H1 (cell line): Measurements from ENCODE around the gene TSC22D1. TPM values are rescaled to one million over a fixed set of nuclear protein-coding genes. Genes with fewer than 3 reads are reported as not detected.

Experiments used
- CTCF ChIA-PET: fragments of 300-600 bp; sonication (Branson Sonifier 250); formaldehyde crosslinking; loops from one replicate; lab custom pipeline; 2021; ENCODE audit not compliant: partially characterized antibody; lab: Charles Lee
- POLR2A ChIA-PET: fragments of 300-600 bp; sonication (Branson Sonifier 250); formaldehyde crosslinking; loops from one replicate; lab custom pipeline; 2021; ENCODE audit warnings: inconsistent platforms; ENCODE audit not compliant: partially characterized antibody; lab: Charles Lee
- DNase-seq, 2 experiments: peaks; one replicate each; pipeline versions ENCODE4 v3.0.0 to v3.0.0-alpha.2; 2010 to 2022; ENCODE audit warnings: low spot score in 2 of 2, low read depth in 1 of 2, mixed read lengths in 1 of 2
- FAIRE-seq: peaks from 2 replicates; lab custom pipeline; 2011; peaks lifted over from hg19 to GRCh38; lab: Jason Lieb, UNC
- H2AFZ ChIP-seq: 2 replicates; pipeline ENCODE4 v1.8.1; 2012; ENCODE audit warnings: low read length, inconsistent platforms
- H2AK5ac ChIP-seq: 2 replicates; pipeline ENCODE4 v1.6.1; 2013; ENCODE audit warnings: low read depth, low read length
- H2BK120ac ChIP-seq: replicated peaks from 2 replicates; pipeline ENCODE3; 2013; ENCODE audit warnings: low read depth, low read length, inconsistent platforms
- H2BK12ac ChIP-seq: 2 replicates; pipeline ENCODE4 v1.6.1; 2013; ENCODE audit warnings: low read depth, low read length
- H2BK15ac ChIP-seq: 2 replicates; pipeline ENCODE4 v1.6.1; 2013; ENCODE audit warnings: low read length
- H2BK20ac ChIP-seq: 2 replicates; pipeline ENCODE4 v1.6.1; 2013; ENCODE audit warnings: low read length
- H2BK5ac ChIP-seq: 2 replicates; pipeline ENCODE4 v1.6.1; 2013; ENCODE audit warnings: low read depth, low read length
- H3K14ac ChIP-seq: 2 replicates; pipeline ENCODE4 v1.6.1; 2013; ENCODE audit warnings: inconsistent platforms; ENCODE audit not compliant: insufficient read length
- H3K18ac ChIP-seq: 2 replicates; pipeline ENCODE4 v1.6.1; 2013; ENCODE audit warnings: low read length; ENCODE audit errors: extremely low read depth
- H3K23ac ChIP-seq: 2 replicates; pipeline ENCODE4 v1.6.1; 2013; ENCODE audit warnings: inconsistent platforms; ENCODE audit not compliant: insufficient read length
- H3K23me2 ChIP-seq: 2 replicates; pipeline ENCODE4 v1.6.1; 2013; ENCODE audit warnings: low read depth, low read length
- H3K27ac ChIP-seq: 2 replicates; pipeline ENCODE4 v1.6.1; 2011; ENCODE audit warnings: low read depth, low read length, inconsistent platforms
- H3K27me3 ChIP-seq, 4 experiments: replicated peaks in 1 of 4; 1 replicate in 1 of 4; 2 replicates in 3 of 4; pipeline versions ENCODE4 v1.6.1 to v1.8.1; 2011 to 2013; ENCODE audit warnings: low read length in 3 of 4, mild to moderate bottlenecking in 3 of 4, inconsistent platforms in 2 of 4, mixed read lengths in 2 of 4, moderate library complexity in 1 of 4; ENCODE audit not compliant: control insufficient read depth in 3 of 4, insufficient read depth in 3 of 4; ENCODE audit errors: extremely low read depth in 1 of 4
- H3K36me3 ChIP-seq, 4 experiments: 2 replicates each; pipeline versions ENCODE4 v1.6.1 to v1.8.1; 2011 to 2013; ENCODE audit warnings: mild to moderate bottlenecking in 4 of 4, low read length in 3 of 4, moderate library complexity in 2 of 4, control low read depth in 1 of 4, inconsistent platforms in 1 of 4; ENCODE audit not compliant: insufficient read depth in 4 of 4, control insufficient read depth in 2 of 4
- H3K4ac ChIP-seq: replicated peaks from 2 replicates; pipeline ENCODE3; 2013; ENCODE audit warnings: low read length, low read depth, mixed read lengths, inconsistent platforms; ENCODE audit not compliant: insufficient read length
- H3K4me1 ChIP-seq, 4 experiments: replicated peaks in 1 of 4; 1 replicate in 1 of 4; 2 replicates in 3 of 4; pipeline versions ENCODE4 v1.6.1 to v1.8.1; 2011 to 2013; ENCODE audit warnings: low read length in 3 of 4, inconsistent platforms in 2 of 4, mixed read lengths in 1 of 4; ENCODE audit not compliant: insufficient read depth in 4 of 4, control insufficient read depth in 3 of 4
- H3K4me2 ChIP-seq, 2 experiments: 2 replicates each; pipeline versions ENCODE4 v1.6.1 to v1.8.1; 2011 to 2013; ENCODE audit warnings: low read depth in 2 of 2, low read length in 2 of 2, control low read depth in 1 of 2, inconsistent platforms in 1 of 2, mild to moderate bottlenecking in 1 of 2; ENCODE audit not compliant: insufficient read depth in 1 of 2
- H3K4me3 ChIP-seq, 4 experiments: fragments of 200-600, 300-600 bp in 1 of 4; sonication (generic), shearing (Covaris generic), sonication (Bioruptor Twin) in 1 of 4; 2 replicates each; pipeline versions ENCODE4 v1.5.1 to v1.8.1; 2011 to 2016; ENCODE audit warnings: low read length in 4 of 4, low read depth in 3 of 4, control low read depth in 2 of 4, inconsistent platforms in 2 of 4, mild to moderate bottlenecking in 2 of 4, mixed read lengths in 1 of 4, moderate library complexity in 1 of 4; ENCODE audit not compliant: insufficient read depth in 2 of 4; ENCODE audit errors: extremely low read depth in 1 of 4
- H3K56ac ChIP-seq: replicated peaks from 2 replicates; pipeline ENCODE3; 2013; ENCODE audit warnings: low read depth, mild to moderate bottlenecking, mixed read lengths, low read length, inconsistent platforms; ENCODE audit not compliant: insufficient read length
- H3K79me1 ChIP-seq: 2 replicates; pipeline ENCODE4 v1.6.1; 2013; ENCODE audit warnings: low read depth, low read length, control low read depth
- H3K79me2 ChIP-seq, 2 experiments: 2 replicates each; pipeline versions ENCODE4 v1.6.1 to v1.8.1; 2012 to 2013; ENCODE audit warnings: low read length in 2 of 2, mild to moderate bottlenecking in 2 of 2, inconsistent platforms in 1 of 2; ENCODE audit not compliant: insufficient read depth in 2 of 2, control insufficient read depth in 1 of 2
- H3K9ac ChIP-seq, 4 experiments: replicated peaks in 1 of 4; 1 replicate in 1 of 4; 2 replicates in 3 of 4; pipeline versions ENCODE4 v1.6.1 to v1.8.1; 2011 to 2013; ENCODE audit warnings: low read depth in 3 of 4, low read length in 3 of 4, control low read depth in 2 of 4, mild to moderate bottlenecking in 2 of 4, moderate library complexity in 2 of 4, inconsistent platforms in 1 of 4; ENCODE audit errors: extremely low read depth in 1 of 4
- H3K9me3 ChIP-seq, 2 experiments: 2 replicates each; pipeline versions ENCODE4 v1.6.1 to v1.8.1; 2012 to 2013; ENCODE audit warnings: mild to moderate bottlenecking in 2 of 2, moderate library complexity in 2 of 2, control low read depth in 1 of 2, inconsistent platforms in 1 of 2, low read depth in 1 of 2, low read length in 1 of 2, mixed read lengths in 1 of 2; ENCODE audit not compliant: insufficient read depth in 2 of 2
- H4K20me1 ChIP-seq, 2 experiments: replicated peaks in 1 of 2; 2 replicates each; pipeline versions ENCODE3 to v1.8.1; 2011 to 2013; ENCODE audit warnings: inconsistent platforms in 2 of 2, low read length in 2 of 2, mild to moderate bottlenecking in 1 of 2; ENCODE audit not compliant: insufficient read depth in 2 of 2, control insufficient read depth in 1 of 2
- H4K5ac ChIP-seq: 2 replicates; pipeline ENCODE4 v1.6.1; 2013; ENCODE audit warnings: low read length, low read depth, mixed read lengths, inconsistent platforms; ENCODE audit not compliant: insufficient read length
- H4K8ac ChIP-seq: 2 replicates; pipeline ENCODE4 v1.8.0; 2013; ENCODE audit warnings: mild to moderate bottlenecking, moderate library complexity, low read length, inconsistent platforms; ENCODE audit not compliant: insufficient read depth; ENCODE audit errors: extremely low read depth
- H4K91ac ChIP-seq: replicated peaks from 2 replicates; pipeline ENCODE3; 2013; ENCODE audit warnings: low read length, mixed read lengths, inconsistent platforms; ENCODE audit not compliant: insufficient read length
- HDAC2 ChIP-seq, 2 experiments: fragments of 300-600 bp in 1 of 2; sonication (generic) in 1 of 2; IDR thresholded peaks; 2 replicates each; pipeline ENCODE4 v1.6.1; 2011 to 2012; ENCODE audit warnings: low read depth in 2 of 2, low read length in 2 of 2, mild to moderate bottlenecking in 2 of 2, moderate library complexity in 2 of 2, borderline replicate concordance in 1 of 2, inconsistent platforms in 1 of 2
- SP1 ChIP-seq: IDR thresholded peaks from 2 replicates; pipeline ENCODE4 v1.6.1; 2011; ENCODE audit warnings: low read depth, low read length
- TBP ChIP-seq: IDR thresholded peaks from 2 replicates; pipeline ENCODE4 v1.6.1; 2011; ENCODE audit warnings: low read depth, low read length, improper control_type of control experiment
- WGBS, 2 experiments: shearing (Covaris generic) in 1 of 2; methylation state at CpG; one replicate each; pipeline versions ENCODE4 v1.1.6 to v1.1.7; 2013 to 2015; ENCODE audit warnings: low lambda C conversion rate in 2 of 2, mixed read lengths in 2 of 2, inconsistent platforms in 1 of 2, low coverage in 1 of 2, missing lambda C conversion rate in 1 of 2; ENCODE audit not compliant: insufficient replicate concordance in 2 of 2, insufficient coverage in 1 of 2, insufficient read length in 1 of 2; ENCODE audit errors: extremely low coverage in 1 of 2, missing lambda C conversion rate in 1 of 2; 5-methylcytosine and 5-hydroxymethylcytosine counted together
- polyA plus RNA-seq, 7 experiments: library from polyadenylated mRNA; depleted of rRNA in 3 of 7; stranded (reverse) in 5 of 7; unstranded in 2 of 7; fragments of >200 nt in 5 of 7; fragments of 200-250 nt in 2 of 7; gene quantifications; 1 replicate in 5 of 7; 2 replicates in 1 of 7; 4 replicates in 1 of 7; pipeline versions ENCODE4 v1.2.1 to v1.2.3, GENCODE V29; 2011 to 2013; ENCODE audit warnings: missing spikeins in 2 of 7, mixed read lengths in 2 of 7
- total RNA-seq: library from RNA; stranded (reverse); fragmentation: NEBNext Ultra II Directional; extraction: Animal tissue kit (Norgen Biotek cat#: 25700); gene quantifications from 2 replicates; pipeline ENCODE4 v1.2.1, GENCODE V29; 2021

The TSC22D1 gene
- total and polyA plus RNA-seq, 2 of the 8 experiments (the other 6 are each of a cell fraction or from before 2014, with no cell fraction given): 52.6 to 80.9 TPM

DNA sequence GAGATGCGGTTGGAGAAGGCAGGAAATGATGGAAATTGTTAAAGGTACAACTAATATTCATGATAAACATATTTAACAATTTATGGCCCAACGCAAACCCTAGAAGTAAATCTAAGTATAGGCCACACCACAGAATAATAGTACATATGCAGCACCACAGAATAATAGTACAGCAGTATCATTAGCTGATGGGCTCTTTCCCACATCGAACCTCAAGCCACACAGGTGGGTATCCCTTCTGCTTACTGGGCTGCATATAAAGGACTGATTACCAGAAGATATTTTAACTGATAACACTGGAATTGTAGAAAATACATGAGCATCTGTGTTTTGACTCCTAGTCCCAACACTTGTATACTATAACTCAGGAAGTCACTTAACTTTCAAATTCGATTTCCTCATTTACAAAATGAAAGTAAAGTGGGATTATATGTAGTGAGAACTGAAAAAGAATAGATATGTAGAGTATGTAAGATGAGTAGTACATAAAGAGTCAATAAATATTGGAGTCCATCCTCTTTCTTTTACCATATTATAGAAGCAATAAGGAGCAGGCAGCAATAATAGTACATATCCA lies 91.5 kb downstream of the TSC22D1 start:
- DNase-seq (no peak), FAIRE-seq (no peak)
- Histone ChIP-seq H4K20me1 (no peaks in the 10 kb centered on the region), H3K4ac (no peak overlapping the region), H3K56ac (no peak overlapping the region), H3K9me3 (no peaks in the 10 kb centered on the region), H3K23ac (no peak overlapping the region), H3K27ac (no peak overlapping the region), H3K36me3 (no peaks in the 10 kb centered on the region), H3K4me1 (no peaks in the 10 kb centered on the region), H4K8ac (no peak overlapping the region), H2AFZ (no peak overlapping the region), H3K14ac (no peak overlapping the region), H3K79me1 (peaks cover 2% of the 10 kb centered on the region; the same call in 1 of the 2 replicates), H4K5ac (no peak overlapping the region), H3K27me3 (no peaks in the 10 kb centered on the region), H3K79me2 (peaks cover 0 to 49% of the 10 kb centered on the region in 2 experiments; a peak in 2 of 4 replicates), H3K4me2 (no peak overlapping the region), H2BK5ac (no peak overlapping the region), H3K23me2 (no peaks in the 10 kb centered on the region), H2BK12ac (no peak overlapping the region), H2AK5ac (no peak overlapping the region), H2BK120ac (no peak overlapping the region), H3K9ac (no peak overlapping the region), H2BK20ac (no peak overlapping the region), H2BK15ac (no peak overlapping the region), H3K18ac (no peak overlapping the region), H3K4me3 (no peak overlapping the region), H4K91ac (no peak overlapping the region)
- CTCF ChIA-PET: interaction anchor here (0.5 to 4.3 kb wide), 25 partner anchors 8 to 486 kb away, joined by 3 to 22 read pairs (median 6); no protein-coding TSS in a partner anchor
- WGBS, 2 experiments: 89% methylated on average over 4 of the region's 4 CpGs; no CpG with 5 or more reads in 1 of the 2 experiments
- TF ChIP-seq SP1 (no peak), HDAC2 (IDR thresholded peaks at IDR 0.05; ENCODE audit: borderline replicate concordance in 1 of 2, low read depth in 2 of 2, low read length in 2 of 2) (no peak), TBP (no peak)
- POLR2A ChIA-PET: interaction anchor here (1.2 to 1.8 kb wide), 2 partner anchors 90 to 490 kb away, joined by 3 read pairs; no protein-coding TSS in a partner anchor
